GM21360 (cell line): ENCODE data around the gene ZNF366.
"Not testable (repeated sequence)": the region's sequence is repeated elsewhere in the genome, so short reads cannot be mapped to it uniquely, and the experiment has no call there.

Source experiments
- ATAC-seq: cut with Tn5 transposase; IDR thresholded peaks from one replicate; pipeline ENCODE4 v1.9.1; 2021; ENCODE audit warnings: mild to moderate bottlenecking, moderate library complexity; ENCODE audit not compliant: unreplicated experiment

The ZNF366 gene

DNA sequence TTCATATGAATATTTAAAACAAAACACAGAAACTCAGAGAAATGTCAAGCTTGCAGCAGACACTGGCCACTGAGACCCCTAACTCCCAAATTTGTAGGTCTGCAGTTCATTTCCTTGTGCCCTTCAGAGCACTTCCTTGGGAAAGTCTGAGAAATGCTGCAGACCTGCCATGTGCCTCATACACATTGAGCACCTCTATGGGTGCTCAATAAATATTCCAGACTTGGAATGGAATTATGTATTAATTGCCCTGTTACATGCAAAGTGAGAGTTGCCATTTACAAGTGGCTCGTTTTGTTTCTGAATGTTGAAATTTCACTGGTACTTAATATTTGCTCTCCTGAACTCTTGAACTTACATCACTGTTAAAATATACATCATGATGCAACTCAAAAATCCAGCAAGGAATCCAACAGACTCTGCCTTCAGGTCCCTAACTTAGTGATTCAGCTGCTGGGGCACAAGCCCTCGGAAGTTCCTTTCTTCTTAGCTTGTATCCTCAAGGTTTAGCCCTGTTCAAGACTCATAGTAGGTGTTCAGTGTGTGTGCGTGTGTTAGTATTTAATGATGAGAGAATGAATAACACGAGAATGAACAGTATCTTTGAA is 96.4 kb downstream of the ZNF366 start:
- ATAC-seq, result no peak

- ATAC-seq, result no peak
Measured at GRCh38 chr5:72408603-72409002, 98.6 kb downstream of the ZNF366 start.

DNA sequence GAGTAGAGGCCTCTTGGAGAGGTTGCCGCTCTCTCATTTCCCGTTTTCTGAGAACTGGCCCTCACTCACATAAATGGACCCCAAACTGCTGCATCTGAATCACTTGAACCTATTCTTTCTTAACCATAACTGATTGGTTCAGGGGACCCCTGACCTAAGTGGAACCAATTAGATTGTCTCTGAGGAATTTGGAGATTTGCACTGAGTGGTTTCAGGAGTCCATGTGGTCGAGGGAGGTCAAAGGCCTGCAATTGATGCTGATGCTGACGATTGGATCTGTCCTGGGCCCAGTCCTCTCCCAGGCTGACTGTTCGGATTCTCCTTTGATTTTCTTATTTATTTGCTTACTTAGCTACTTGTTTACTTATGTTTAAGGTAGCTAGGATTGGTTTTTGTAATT is 99.1 kb downstream of the ZNF366 start:
- ATAC-seq, result no peak

DNA sequence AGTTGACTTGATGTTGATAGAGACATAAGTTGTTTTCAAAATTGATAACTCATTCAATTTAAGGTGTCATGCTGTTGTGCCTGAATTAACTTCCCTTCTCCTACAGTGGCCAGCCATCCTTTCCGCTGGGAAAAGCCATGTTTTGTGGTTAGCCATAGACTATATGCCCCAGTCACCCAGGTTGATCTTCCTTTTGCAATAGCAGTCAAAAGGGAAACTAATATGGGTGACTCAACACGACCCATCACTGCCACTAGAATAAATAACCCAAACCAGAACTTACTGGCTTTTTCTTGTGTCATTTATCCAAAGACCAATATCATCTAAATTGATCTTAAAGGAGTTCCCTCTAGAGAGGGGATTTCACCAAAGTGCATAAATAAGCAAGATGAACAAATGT is 99.7 kb downstream of the ZNF366 start:
- no peak for ATAC-seq

DNA sequence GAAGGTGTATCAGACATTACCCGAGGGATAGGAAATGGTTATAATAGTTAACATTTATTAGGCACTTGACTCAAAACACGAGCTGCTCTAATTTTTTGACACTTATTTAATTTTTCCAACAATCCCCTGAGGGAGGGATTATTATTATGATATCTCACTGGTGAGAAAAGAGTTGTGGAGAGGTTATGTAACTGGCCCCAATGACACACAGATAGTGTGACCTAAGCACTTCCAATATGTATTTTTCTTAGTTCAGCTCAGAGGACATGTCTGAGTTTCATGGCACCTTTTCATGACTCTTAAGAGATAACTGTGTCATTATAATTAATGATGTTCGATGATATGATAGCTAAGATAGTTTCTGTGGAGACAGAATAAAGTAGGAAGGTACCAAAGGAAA is 100.1 kb downstream of the ZNF366 start:
- ATAC-seq, result no peak

- not testable (repeated sequence) for ATAC-seq
Measured at GRCh38 chr5:72404771-72405170, 102.4 kb downstream of the ZNF366 start.

GRCh38 chr5:72402959-72403628 is 104.1 kb downstream of the ZNF366 start:
- no peak for ATAC-seq

- ATAC-seq, result no peak
Measured at GRCh38 chr5:72402381-72402890, 104.8 kb downstream of the ZNF366 start.

GRCh38 chr5:72400950-72401349 is 106.3 kb downstream of the ZNF366 start:
- ATAC-seq, result no peak

DNA sequence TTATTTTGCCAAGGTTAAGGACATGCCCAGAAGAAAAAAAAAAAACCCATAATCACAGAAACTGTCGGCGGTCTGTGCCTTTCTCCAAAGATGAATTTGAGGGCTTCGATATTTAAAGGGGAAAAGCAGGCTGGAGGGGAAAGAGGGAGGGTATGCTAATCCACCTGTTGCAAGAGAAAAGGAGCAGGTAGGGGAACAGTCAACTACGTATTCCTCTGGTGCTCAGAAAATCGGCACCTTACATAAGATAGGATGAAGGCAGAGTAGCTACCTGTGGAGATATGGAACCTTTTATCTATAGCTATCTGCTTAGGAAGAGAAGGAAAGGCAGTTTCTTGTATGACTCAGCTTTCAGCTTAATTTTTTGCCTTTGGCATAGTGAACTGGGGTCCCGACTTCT is 109.4 kb downstream of the ZNF366 start:
- no peak for ATAC-seq

DNA sequence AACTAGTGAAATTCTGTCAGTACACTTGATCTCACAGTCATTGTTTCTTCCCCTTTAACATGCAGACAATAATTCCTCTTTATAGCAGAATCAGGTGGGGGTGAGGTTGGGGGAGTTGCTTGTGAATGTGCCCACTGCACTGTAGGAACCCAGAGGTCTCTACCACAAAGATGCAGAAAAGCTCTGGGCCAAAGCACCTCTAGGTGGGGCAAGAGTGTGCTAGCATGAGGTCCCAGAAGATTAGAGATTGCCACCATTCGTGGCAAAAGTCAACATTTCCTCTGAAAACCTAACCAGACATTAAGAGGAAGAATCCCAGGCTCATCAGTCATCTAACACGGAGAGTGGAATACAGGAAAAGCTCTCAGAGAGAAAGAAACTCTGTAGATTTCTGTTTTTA is 112.5 kb downstream of the ZNF366 start:
- no peak for ATAC-seq

DNA sequence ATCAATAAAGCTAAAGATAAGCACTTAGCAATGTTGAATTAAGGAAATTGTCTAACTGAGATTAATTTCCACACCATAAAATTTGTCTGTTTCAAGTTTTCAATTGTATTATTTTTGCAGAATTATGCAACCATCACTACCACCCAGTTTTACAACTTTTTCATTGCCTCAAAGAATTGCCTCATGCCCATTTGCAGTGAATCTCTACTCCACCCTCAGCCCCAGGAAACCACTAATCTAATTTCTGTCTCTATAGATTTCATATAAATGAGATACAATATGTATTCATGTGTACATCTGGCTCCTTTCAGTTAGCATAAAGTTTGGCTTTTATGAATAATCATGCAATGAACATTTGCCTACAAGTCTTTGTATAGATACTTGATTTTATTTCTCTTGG is 114.2 kb downstream of the ZNF366 start:
- ATAC-seq, result no peak
